WI38 (cell line): ENCODE results near the gene TXN.

Experiments
- H3K4me3 ChIP-seq: 2 replicates; pipeline ENCODE4 v1.5.1; 2011; ENCODE audit warnings: low read depth, mild to moderate bottlenecking, control low read depth, low read length
- TF ChIP-seq, protein P1 (sequence below): IDR thresholded peaks from 2 replicates; pipeline ENCODE4 v1.5.1; 2012; ENCODE audit warnings: low read depth, mild to moderate bottlenecking, control low read depth, low read length

Gene TXN

GRCh38 chr9:110249603-110250002 lies 6.7 kb downstream of the TXN start:
- no peak overlapping the region for H3K4me3 ChIP-seq
- TF ChIP-seq, protein P1, sequence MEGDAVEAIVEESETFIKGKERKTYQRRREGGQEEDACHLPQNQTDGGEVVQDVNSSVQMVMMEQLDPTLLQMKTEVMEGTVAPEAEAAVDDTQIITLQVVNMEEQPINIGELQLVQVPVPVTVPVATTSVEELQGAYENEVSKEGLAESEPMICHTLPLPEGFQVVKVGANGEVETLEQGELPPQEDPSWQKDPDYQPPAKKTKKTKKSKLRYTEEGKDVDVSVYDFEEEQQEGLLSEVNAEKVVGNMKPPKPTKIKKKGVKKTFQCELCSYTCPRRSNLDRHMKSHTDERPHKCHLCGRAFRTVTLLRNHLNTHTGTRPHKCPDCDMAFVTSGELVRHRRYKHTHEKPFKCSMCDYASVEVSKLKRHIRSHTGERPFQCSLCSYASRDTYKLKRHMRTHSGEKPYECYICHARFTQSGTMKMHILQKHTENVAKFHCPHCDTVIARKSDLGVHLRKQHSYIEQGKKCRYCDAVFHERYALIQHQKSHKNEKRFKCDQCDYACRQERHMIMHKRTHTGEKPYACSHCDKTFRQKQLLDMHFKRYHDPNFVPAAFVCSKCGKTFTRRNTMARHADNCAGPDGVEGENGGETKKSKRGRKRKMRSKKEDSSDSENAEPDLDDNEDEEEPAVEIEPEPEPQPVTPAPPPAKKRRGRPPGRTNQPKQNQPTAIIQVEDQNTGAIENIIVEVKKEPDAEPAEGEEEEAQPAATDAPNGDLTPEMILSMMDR = no peak

- TF ChIP-seq, protein P1 = no peak
- no peak overlapping the region for H3K4me3 ChIP-seq
These were observed 7.9 kb downstream of the TXN start for GRCh38 chr9:110248361-110248760.

GRCh38 chr9:110246214-110246613 lies 10.1 kb downstream of the TXN start:
- TF ChIP-seq, protein P1 = no peak
- no peak overlapping the region for H3K4me3 ChIP-seq

- TF ChIP-seq, protein P1 = no peak
- no peak overlapping the region for H3K4me3 ChIP-seq
These were observed 11.7 kb downstream of the TXN start for GRCh38 chr9:110244616-110245015.

GRCh38 chr9:110241858-110242321 lies 14.4 kb downstream of the TXN start:
- H3K4me3 ChIP-seq = no peak overlapping the region
- TF ChIP-seq, protein P1 = no peak

- TF ChIP-seq, protein P1 = no peak
- H3K4me3 ChIP-seq = no peak overlapping the region
These were observed 14.9 kb downstream of the TXN start for GRCh38 chr9:110241260-110241857.

DNA sequence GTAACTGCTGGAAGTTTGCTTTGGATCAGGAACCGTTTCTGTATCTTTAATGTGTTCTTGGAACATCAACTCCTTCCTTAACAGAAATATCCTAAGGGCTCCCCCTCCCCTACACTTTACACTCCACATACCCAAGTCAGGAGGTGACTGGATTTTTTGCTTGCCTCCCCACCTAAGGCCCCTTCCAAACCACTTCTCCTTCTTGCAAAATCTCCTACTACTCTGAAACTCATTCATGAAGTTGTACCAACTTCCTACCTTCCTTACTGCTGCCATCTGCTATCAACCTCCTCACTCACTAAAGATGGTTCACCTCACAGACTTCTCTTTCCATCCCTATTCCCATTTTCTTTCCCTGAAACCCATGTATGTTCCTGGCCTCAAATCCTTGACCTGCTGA lies 16.1 kb downstream of the TXN start:
- no peak overlapping the region for H3K4me3 ChIP-seq
- TF ChIP-seq, protein P1 = no peak
